H9 (cell line): ENCODE results near the gene DCDC2. TPM values are rescaled to one million over a fixed set of nuclear protein-coding genes. Genes with fewer than 3 reads are reported as not detected.

Source experiments
- DNase-seq: peaks from one replicate; pipeline ENCODE4 v3.0.0-alpha.2; 2017
- H2AFZ ChIP-seq: one replicate; pipeline ENCODE4 v1.6.1; 2013; ENCODE audit warnings: mild to moderate bottlenecking, low read length, control low read depth, moderate library complexity
- H2AK5ac ChIP-seq: 2 replicates; pipeline ENCODE4 v1.6.1; 2013; ENCODE audit warnings: low read length, control low read depth, mixed read lengths; ENCODE audit not compliant: insufficient read length
- H2BK120ac ChIP-seq: one replicate; pipeline ENCODE4 v1.6.1; 2013; ENCODE audit warnings: low read depth, mild to moderate bottlenecking, low read length, control low read depth, inconsistent platforms; ENCODE audit not compliant: poor library complexity, severe bottlenecking
- H2BK12ac ChIP-seq: 2 replicates; pipeline ENCODE4 v1.6.1; 2013; ENCODE audit warnings: low read length, control low read depth, mixed read lengths, low read depth; ENCODE audit not compliant: insufficient read length
- H2BK15ac ChIP-seq: 2 replicates; pipeline ENCODE4 v1.6.1; 2013; ENCODE audit warnings: low read depth, low read length, control low read depth
- H2BK20ac ChIP-seq: one replicate; pipeline ENCODE4 v1.6.1; 2013; ENCODE audit warnings: low read depth, mild to moderate bottlenecking, low read length, control low read depth, inconsistent platforms; ENCODE audit not compliant: poor library complexity, severe bottlenecking
- H2BK5ac ChIP-seq: 2 replicates; pipeline ENCODE4 v1.6.1; 2013; ENCODE audit warnings: low read length, control low read depth, mixed read lengths; ENCODE audit not compliant: insufficient read length
- H3K14ac ChIP-seq: 2 replicates; pipeline ENCODE4 v1.6.1; 2013; ENCODE audit warnings: low read length, control low read depth; ENCODE audit not compliant: insufficient read depth
- H3K18ac ChIP-seq: 2 replicates; pipeline ENCODE4 v1.6.1; 2013; ENCODE audit warnings: low read depth, mild to moderate bottlenecking, mixed read lengths, low read length, control low read depth; ENCODE audit not compliant: insufficient read length
- H3K23ac ChIP-seq: 2 replicates; pipeline ENCODE4 v1.6.1; 2013; ENCODE audit warnings: low read length, control low read depth, mixed read lengths, low read depth; ENCODE audit not compliant: insufficient read length
- H3K23me2 ChIP-seq: 2 replicates; pipeline ENCODE4 v1.6.1; 2013; ENCODE audit warnings: low read depth, mild to moderate bottlenecking, mixed read lengths, low read length, control low read depth; ENCODE audit not compliant: insufficient read length, poor library complexity, severe bottlenecking
- H3K27ac ChIP-seq: 2 replicates; pipeline ENCODE4 v1.5.1; 2013; ENCODE audit warnings: low read length, control low read depth, mixed read lengths, low read depth; ENCODE audit not compliant: insufficient read length
- H3K27me3 ChIP-seq: 2 replicates; pipeline ENCODE4 v1.6.1; 2013; ENCODE audit warnings: low read length, control low read depth, inconsistent platforms; ENCODE audit not compliant: insufficient read depth
- H3K4ac ChIP-seq: 2 replicates; pipeline ENCODE4 v1.6.1; 2013; ENCODE audit warnings: low read depth, mild to moderate bottlenecking, control low read depth, inconsistent platforms, low read length, moderate library complexity
- H3K4me1 ChIP-seq: 2 replicates; pipeline ENCODE4 v1.6.1; 2013; ENCODE audit warnings: low read length, control low read depth, inconsistent platforms; ENCODE audit not compliant: insufficient read depth
- H3K4me2 ChIP-seq: 2 replicates; pipeline ENCODE4 v1.6.1; 2013; ENCODE audit warnings: low read length, control low read depth, mixed read lengths; ENCODE audit not compliant: insufficient read length, insufficient read depth
- H3K56ac ChIP-seq: 2 replicates; pipeline ENCODE4 v1.6.1; 2013; ENCODE audit warnings: low read depth, mild to moderate bottlenecking, mixed read lengths, low read length, control low read depth; ENCODE audit not compliant: insufficient read length
- H3K79me1 ChIP-seq: 2 replicates; pipeline ENCODE4 v1.6.1; 2013; ENCODE audit warnings: low read depth, mild to moderate bottlenecking, moderate library complexity, low read length, control low read depth, inconsistent platforms; ENCODE audit not compliant: insufficient read depth, poor library complexity, severe bottlenecking
- H3K79me2 ChIP-seq: 2 replicates; pipeline ENCODE4 v1.6.1; 2013; ENCODE audit warnings: low read length, control low read depth, inconsistent platforms; ENCODE audit not compliant: insufficient read depth
- H3K9ac ChIP-seq: 2 replicates; pipeline ENCODE4 v1.6.1; 2013; ENCODE audit warnings: low read length, control low read depth, mixed read lengths; ENCODE audit not compliant: insufficient read length; ENCODE audit errors: extremely low read depth
- H3K9me3 ChIP-seq: one replicate; pipeline ENCODE4 v1.6.1; 2013; ENCODE audit warnings: low read depth, low read length, inconsistent platforms; ENCODE audit not compliant: control insufficient read depth
- H3T11ph ChIP-seq: one replicate; pipeline ENCODE4 v1.6.1; 2013; ENCODE audit warnings: mild to moderate bottlenecking, low read length, control low read depth, inconsistent platforms
- H4K20me1 ChIP-seq: one replicate; pipeline ENCODE4 v1.6.1; 2013; ENCODE audit not compliant: control insufficient read depth, insufficient read length, insufficient read depth
- H4K5ac ChIP-seq: 2 replicates; pipeline ENCODE4 v1.6.1; 2013; ENCODE audit warnings: low read depth, mild to moderate bottlenecking, mixed read lengths, low read length, control low read depth; ENCODE audit not compliant: insufficient read length
- H4K8ac ChIP-seq: replicated peaks from 2 replicates; pipeline ENCODE4 v1.6.1; 2013; ENCODE audit warnings: low read length, control low read depth, mixed read lengths, low read depth; ENCODE audit not compliant: insufficient read length
- H4K91ac ChIP-seq: 2 replicates; pipeline ENCODE4 v1.6.1; 2013; ENCODE audit warnings: low read depth, mild to moderate bottlenecking, moderate library complexity, mixed read lengths, low read length, control low read depth; ENCODE audit not compliant: insufficient read length
- H3K27ac Mint-ChIP-seq, 3 experiments: 2 replicates in 2 of 3; 3 replicates in 1 of 3; pipeline ENCODE4 v1.8.0; 2020 to 2021; ENCODE audit warnings: mixed read lengths in 3 of 3, mild to moderate bottlenecking in 1 of 3, moderate library complexity in 1 of 3
- H3K27me3 Mint-ChIP-seq: 2 replicates; pipeline ENCODE4 v1.8.0; 2021; ENCODE audit warnings: low read depth, mild to moderate bottlenecking, moderate library complexity, mixed read lengths
- H3K36me3 Mint-ChIP-seq, 3 experiments: 2 replicates in 2 of 3; 3 replicates in 1 of 3; pipeline ENCODE4 v1.8.0; 2020 to 2021; ENCODE audit warnings: low read depth in 3 of 3, mixed read lengths in 3 of 3; ENCODE audit not compliant: insufficient read depth in 1 of 3
- H3K4me1 Mint-ChIP-seq, 2 experiments: 2 replicates each; pipeline ENCODE4 v1.8.0; 2020; ENCODE audit warnings: mixed read lengths in 2 of 2
- H3K4me3 Mint-ChIP-seq, 2 experiments: 2 replicates in 1 of 2; 3 replicates in 1 of 2; pipeline ENCODE4 v1.8.0; 2020 to 2021; ENCODE audit warnings: mild to moderate bottlenecking in 2 of 2, mixed read lengths in 2 of 2, moderate library complexity in 1 of 2
- H3K9me3 Mint-ChIP-seq, 2 experiments: 2 replicates in 1 of 2; 3 replicates in 1 of 2; pipeline ENCODE4 v1.8.0; 2020; ENCODE audit warnings: mild to moderate bottlenecking in 2 of 2, mixed read lengths in 2 of 2, moderate library complexity in 1 of 2
- CTCF ChIP-seq: fragments of 200-600 bp; sonication (generic); conservative IDR thresholded peaks from 3 replicates; pipeline ENCODE4 v1.8.0; 2021; ENCODE audit warnings: antibody characterized with exemption, mild to moderate bottlenecking
- WGBS: extraction: QIAGEN DNeasy Blood & Tissue Kit; methylation state at CpG from one replicate; pipeline ENCODE4 v1.1.7; 2013; ENCODE audit warnings: missing lambda C conversion rate, low lambda C conversion rate, mixed read lengths; ENCODE audit not compliant: insufficient read length; ENCODE audit errors: extremely low coverage; 5-methylcytosine and 5-hydroxymethylcytosine counted together
- total RNA-seq: library from RNA; stranded (reverse); gene quantifications from 2 replicates; pipeline ENCODE4 v1.2.1, GENCODE V29; 2021

Gene DCDC2
- total RNA-seq, 1 experiment from 2014 or later = 0.59 TPM

GRCh38 chr6:24240380-24240928 lies 117.4 kb downstream of the DCDC2 start:
- peaks cover 10% of the 10 kb centered on the region in 2 experiments for H3K9me3 Mint-ChIP-seq
- H3K27ac Mint-ChIP-seq = no peak overlapping the region
- no peak overlapping the region for H3K14ac ChIP-seq
- H3K27me3 Mint-ChIP-seq = no peaks in the 10 kb centered on the region; the same call in 1 of the 2 replicates
- no peak overlapping the region for H2BK5ac ChIP-seq
- no peak overlapping the region for H3K9ac ChIP-seq
- no peaks in the 10 kb centered on the region for H3K79me2 ChIP-seq
- H3K27ac ChIP-seq = no peak overlapping the region
- H3K4me3 Mint-ChIP-seq = no peak overlapping the region
- H3K27me3 ChIP-seq = no peaks in the 10 kb centered on the region
- no peak overlapping the region for H4K8ac ChIP-seq
- no peak overlapping the region for H2AFZ ChIP-seq
- H3K23ac ChIP-seq = no peak overlapping the region
- no peak overlapping the region for H3K4me2 ChIP-seq
- no peak for TF ChIP-seq CTCF
- no peak overlapping the region for H2BK15ac ChIP-seq
- no peak overlapping the region for H2AK5ac ChIP-seq
- DNase-seq = no peak
- no peak overlapping the region for H4K5ac ChIP-seq
- no CpG with 5 or more reads among the region's 3 CpGs for WGBS
- H3K23me2 ChIP-seq = no peaks in the 10 kb centered on the region
- no peaks in the 10 kb centered on the region for H3K79me1 ChIP-seq
- H3K4ac ChIP-seq = no peak overlapping the region
- no peak overlapping the region for H2BK120ac ChIP-seq
- H3T11ph ChIP-seq = no peak overlapping the region
- H3K56ac ChIP-seq = no peak overlapping the region
- H4K91ac ChIP-seq = no peak overlapping the region
- no peaks in the 10 kb centered on the region for H3K9me3 ChIP-seq
- no peaks in the 10 kb centered on the region for H3K4me1 ChIP-seq
- H3K18ac ChIP-seq = no peak overlapping the region
- H2BK12ac ChIP-seq = no peak overlapping the region
- peaks cover 3 to 12% (median 4%) of the 10 kb centered on the region in 3 experiments; a peak in 5 of 7 replicates for H3K36me3 Mint-ChIP-seq
- no peak overlapping the region for H2BK20ac ChIP-seq
- H3K4me1 Mint-ChIP-seq = peaks cover 14 to 19% of the 10 kb centered on the region in 2 experiments
- no peaks in the 10 kb centered on the region for H4K20me1 ChIP-seq
